ENCODE measurements around the gene PPIA.

Gene PPIA

DNA sequence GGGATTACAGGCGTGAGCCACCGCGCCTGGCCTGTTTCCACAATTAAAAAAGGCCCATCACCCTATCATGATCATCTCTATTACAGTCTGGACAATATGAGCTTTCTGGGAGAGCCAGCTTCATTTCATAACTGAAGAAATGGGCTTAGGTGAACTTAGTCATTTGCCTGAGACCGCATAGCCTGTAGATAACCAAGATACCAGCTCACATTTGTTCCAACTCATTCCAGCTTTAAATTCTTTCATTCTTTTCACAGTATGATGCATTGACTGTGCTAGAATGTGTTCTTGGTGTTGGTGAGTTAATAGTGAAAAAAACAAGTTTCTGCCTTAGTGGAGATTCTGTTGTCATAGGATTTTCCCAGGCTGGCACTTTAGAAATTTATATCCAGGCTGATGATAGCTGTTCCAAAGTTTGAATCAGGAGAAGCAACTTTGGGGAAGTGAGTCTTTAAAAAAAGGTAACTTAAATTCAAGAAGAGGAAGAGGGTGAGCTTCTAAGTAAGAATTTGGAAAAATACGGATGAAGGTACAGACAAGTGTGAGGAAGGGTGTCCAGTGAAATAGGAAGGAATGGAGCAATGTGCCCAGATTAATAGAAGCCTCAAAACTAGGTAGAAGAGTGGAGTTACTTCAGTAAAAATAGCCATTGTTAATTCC lies 53.5 kb downstream of the PPIA start:
- Histone ChIP-seq H3K27me3 (ENCODE audit: control insufficient read depth, insufficient read depth, low read length) (no peaks in the 10 kb centered on the region), H3K4me3 (ENCODE audit: low read length) (no peak overlapping the region), H3K4me1 (ENCODE audit: control insufficient read depth, insufficient read depth, low read length) (no peaks in the 10 kb centered on the region), H3K9me3 (ENCODE audit: control insufficient read depth, insufficient read depth, low read length) (no peaks in the 10 kb centered on the region), H3K27ac (ENCODE audit: low read length) (no peak overlapping the region), H3K36me3 (ENCODE audit: control insufficient read depth, insufficient read depth, low read length) (no peaks in the 10 kb centered on the region)
- 100% methylated on average over 1 of the region's 5 CpGs for WGBS (ENCODE audit: insufficient coverage, insufficient read length)
- DNase-seq (ENCODE audit: low read depth, low spot score): no peak

GRCh38 chr7:44852590-44852989 lies 56.1 kb downstream of the PPIA start:
- Histone ChIP-seq H3K36me3 (ENCODE audit: control insufficient read depth, insufficient read depth, low read length) (no peaks in the 10 kb centered on the region), H3K27me3 (ENCODE audit: control insufficient read depth, insufficient read depth, low read length) (no peaks in the 10 kb centered on the region), H3K4me1 (ENCODE audit: control insufficient read depth, insufficient read depth, low read length) (no peaks in the 10 kb centered on the region), H3K27ac (ENCODE audit: low read length) (no peak overlapping the region), H3K4me3 (ENCODE audit: low read length) (no peak overlapping the region), H3K9me3 (ENCODE audit: control insufficient read depth, insufficient read depth, low read length) (no peaks in the 10 kb centered on the region)
- no peak for DNase-seq (ENCODE audit: low read depth, low spot score)
- no CpG with 5 or more reads among the region's 3 CpGs for WGBS (ENCODE audit: insufficient coverage, insufficient read length)

Measured in iPS DF 6.9 (cell line).